Mucosa of descending colon (tissue), 3 donors: Measurements from ENCODE around the gene NUDC. TPM values are rescaled to one million over a fixed set of nuclear protein-coding genes. Genes with fewer than 3 reads are reported as not detected.

Experiments used
- ATAC-seq: fragments of 200-7000 bp; cut with Tn5 transposase; one replicate; pipeline ENCODE4 v1.9.1; 2020; ENCODE audit warnings: mild to moderate bottlenecking, moderate library complexity
- DNase-seq, 3 donors: peaks; one replicate each; pipeline ENCODE4 v3.0.0-alpha.2; 2020
- H3K36me3 ChIP-seq: fragments of 200-600 bp; one replicate; pipeline ENCODE4 v1.8.0; 2021; ENCODE audit warnings: low read depth, mild to moderate bottlenecking
- H3K4me1 ChIP-seq: fragments of 200-600 bp; one replicate; pipeline ENCODE4 v1.8.0; 2021; ENCODE audit warnings: low read depth, mild to moderate bottlenecking
- H3K4me3 ChIP-seq: fragments of 200-600 bp; one replicate; pipeline ENCODE4 v1.8.0; 2021; ENCODE audit warnings: mild to moderate bottlenecking
- H3K9me3 ChIP-seq: fragments of 200-600 bp; one replicate; pipeline ENCODE4 v1.8.0; 2021; ENCODE audit warnings: mild to moderate bottlenecking
- intact Hi-C, 2 donors: fragments of 100-400 bp; cut with DNase I in 1 of 2; cut with micrococcal nuclease in 1 of 2; formaldehyde crosslinking; loops; one replicate each; pipeline versions ENCODE4 v1.11.0 to v1.11.1; 2022; cut with DNase I, micrococcal nuclease
- total RNA-seq, 3 donors: library from RNA; stranded (reverse); fragmentation: NEBNext Ultra II Directional in 2 of 3; extraction: Animal tissue kit (Norgen Biotek cat#: 25700) in 2 of 3; gene quantifications; one replicate each; pipeline versions ENCODE4 v1.2.1 to v1.2.4, GENCODE V29; 2021 to 2023
- TF ChIP-seq, protein P1 (sequence below): fragments of 200-600 bp; IDR thresholded peaks from one replicate; pipeline ENCODE4 v1.8.0; 2022; ENCODE audit warnings: antibody characterized with exemption, mild to moderate bottlenecking
- donor health status: DM: no; HTN: no; CAD: no; lungs with moderate emphysema.
- donor health status: DM: no; HTN: no; CAD: no.
- donor health status: DM: no; HTN: yes; CAD: no.

NUDC gene
- total RNA-seq, 3 donors from 2014 or later, result 36.2 to 83.5 (median 43.1) TPM

DNA sequence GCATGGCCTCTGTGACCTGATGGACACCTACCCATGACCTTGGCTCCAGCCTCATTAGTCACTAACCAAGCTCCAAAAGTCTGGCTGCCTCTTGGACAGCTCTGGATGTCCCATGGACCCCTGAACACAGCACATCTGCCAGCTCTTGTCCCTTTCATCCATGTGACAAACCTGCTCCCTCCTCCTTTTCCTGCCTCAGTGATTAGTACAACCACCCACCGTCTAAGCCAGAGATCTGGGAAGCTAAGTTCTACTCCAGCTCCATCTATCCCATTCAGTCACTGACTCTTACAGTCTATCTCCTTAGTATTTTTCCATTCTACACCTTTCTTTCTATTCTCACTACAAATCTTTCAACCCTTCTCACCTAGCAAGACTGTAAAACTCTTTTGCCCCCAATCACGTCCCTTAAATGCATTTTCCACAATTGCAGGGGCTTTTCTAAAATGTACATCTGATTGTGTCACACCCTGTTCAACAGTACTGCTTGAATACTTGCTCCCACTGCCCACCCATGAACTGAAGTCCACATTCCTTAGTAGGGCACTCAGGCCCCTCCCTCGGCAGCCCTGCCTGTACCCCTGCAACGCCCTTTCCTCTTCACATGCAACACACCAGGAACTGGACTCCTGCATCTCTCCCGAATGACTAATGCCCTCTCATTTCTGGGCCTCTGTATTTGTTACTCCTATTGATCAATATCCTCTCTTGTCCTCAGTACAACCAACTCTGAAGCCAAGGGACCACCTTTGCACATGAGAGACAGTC is 38.7 kb upstream of the NUDC start:
- intact Hi-C loops, result loop anchor here in 1 of 2 donors (5.0 kb wide), 1 partner anchor 36 kb away; no protein-coding TSS in a partner anchor
- Histone ChIP-seq H3K4me3 (no peak overlapping the region), H3K9me3 (no peaks in the 10 kb centered on the region), H3K4me1 (peaks cover 13% of the 10 kb centered on the region), H3K36me3 (peaks cover 23% of the 10 kb centered on the region)
- ATAC-seq, result no peak
- peak in 1 of 3 donors; percentile 24 for DNase-seq
- TF ChIP-seq, protein P1, sequence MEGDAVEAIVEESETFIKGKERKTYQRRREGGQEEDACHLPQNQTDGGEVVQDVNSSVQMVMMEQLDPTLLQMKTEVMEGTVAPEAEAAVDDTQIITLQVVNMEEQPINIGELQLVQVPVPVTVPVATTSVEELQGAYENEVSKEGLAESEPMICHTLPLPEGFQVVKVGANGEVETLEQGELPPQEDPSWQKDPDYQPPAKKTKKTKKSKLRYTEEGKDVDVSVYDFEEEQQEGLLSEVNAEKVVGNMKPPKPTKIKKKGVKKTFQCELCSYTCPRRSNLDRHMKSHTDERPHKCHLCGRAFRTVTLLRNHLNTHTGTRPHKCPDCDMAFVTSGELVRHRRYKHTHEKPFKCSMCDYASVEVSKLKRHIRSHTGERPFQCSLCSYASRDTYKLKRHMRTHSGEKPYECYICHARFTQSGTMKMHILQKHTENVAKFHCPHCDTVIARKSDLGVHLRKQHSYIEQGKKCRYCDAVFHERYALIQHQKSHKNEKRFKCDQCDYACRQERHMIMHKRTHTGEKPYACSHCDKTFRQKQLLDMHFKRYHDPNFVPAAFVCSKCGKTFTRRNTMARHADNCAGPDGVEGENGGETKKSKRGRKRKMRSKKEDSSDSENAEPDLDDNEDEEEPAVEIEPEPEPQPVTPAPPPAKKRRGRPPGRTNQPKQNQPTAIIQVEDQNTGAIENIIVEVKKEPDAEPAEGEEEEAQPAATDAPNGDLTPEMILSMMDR, result no peak

DNA sequence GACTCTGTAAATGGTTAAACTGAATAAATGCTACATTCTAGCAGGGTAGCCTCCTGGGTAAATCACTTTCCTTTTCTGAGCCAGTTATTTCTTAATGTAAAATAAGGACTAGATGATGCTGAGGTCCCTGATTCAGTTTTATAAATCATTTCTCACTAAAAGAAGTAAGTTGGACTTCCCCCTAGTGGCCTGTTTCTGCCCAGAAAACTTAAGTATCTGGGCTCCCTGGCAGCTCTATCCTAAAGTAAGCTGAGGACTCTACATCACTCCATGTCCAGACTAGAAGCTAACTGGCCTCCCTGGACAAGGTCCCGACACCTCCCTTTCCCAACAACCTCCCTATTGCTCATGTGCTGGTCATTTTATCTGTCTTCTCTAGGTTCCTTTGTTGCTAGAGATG is 34.4 kb upstream of the NUDC start:
- ATAC-seq (no peak), DNase-seq (peak in 1 of 3 donors; percentile 53)
- TF ChIP-seq, protein P1, result no peak
- Histone ChIP-seq H3K4me3 (no peak overlapping the region), H3K9me3 (no peaks in the 10 kb centered on the region), H3K4me1 (peaks cover 17% of the 10 kb centered on the region), H3K36me3 (peaks cover 23% of the 10 kb centered on the region)
- intact Hi-C loops, result no loop called here

DNA sequence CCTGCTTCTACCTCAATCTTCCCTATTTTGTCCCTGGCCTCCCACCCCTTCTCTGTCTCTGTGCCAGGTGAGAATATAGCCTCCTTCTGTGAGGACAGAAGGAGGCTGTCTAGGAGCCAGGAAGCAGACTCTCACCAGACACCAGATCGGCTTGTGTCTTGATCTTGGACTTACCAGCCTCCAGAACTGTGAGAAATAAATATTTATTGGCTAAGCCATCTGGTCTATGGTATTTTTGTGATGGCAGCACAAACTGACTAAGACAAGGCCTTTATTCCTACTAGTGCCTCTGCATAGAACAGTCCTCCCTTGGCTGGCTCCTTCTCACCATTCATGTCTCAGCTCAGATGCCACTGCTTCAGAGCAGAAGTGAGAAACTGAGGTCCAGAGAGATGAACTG is 33.3 kb upstream of the NUDC start:
- TF ChIP-seq, protein P1, result no peak
- Histone ChIP-seq H3K36me3 (peaks cover 16% of the 10 kb centered on the region), H3K4me1 (peaks cover 17% of the 10 kb centered on the region), H3K9me3 (no peaks in the 10 kb centered on the region), H3K4me3 (no peak overlapping the region)
- intact Hi-C loops, result no loop called here
- no peak for DNase-seq
- ATAC-seq, result no peak

DNA sequence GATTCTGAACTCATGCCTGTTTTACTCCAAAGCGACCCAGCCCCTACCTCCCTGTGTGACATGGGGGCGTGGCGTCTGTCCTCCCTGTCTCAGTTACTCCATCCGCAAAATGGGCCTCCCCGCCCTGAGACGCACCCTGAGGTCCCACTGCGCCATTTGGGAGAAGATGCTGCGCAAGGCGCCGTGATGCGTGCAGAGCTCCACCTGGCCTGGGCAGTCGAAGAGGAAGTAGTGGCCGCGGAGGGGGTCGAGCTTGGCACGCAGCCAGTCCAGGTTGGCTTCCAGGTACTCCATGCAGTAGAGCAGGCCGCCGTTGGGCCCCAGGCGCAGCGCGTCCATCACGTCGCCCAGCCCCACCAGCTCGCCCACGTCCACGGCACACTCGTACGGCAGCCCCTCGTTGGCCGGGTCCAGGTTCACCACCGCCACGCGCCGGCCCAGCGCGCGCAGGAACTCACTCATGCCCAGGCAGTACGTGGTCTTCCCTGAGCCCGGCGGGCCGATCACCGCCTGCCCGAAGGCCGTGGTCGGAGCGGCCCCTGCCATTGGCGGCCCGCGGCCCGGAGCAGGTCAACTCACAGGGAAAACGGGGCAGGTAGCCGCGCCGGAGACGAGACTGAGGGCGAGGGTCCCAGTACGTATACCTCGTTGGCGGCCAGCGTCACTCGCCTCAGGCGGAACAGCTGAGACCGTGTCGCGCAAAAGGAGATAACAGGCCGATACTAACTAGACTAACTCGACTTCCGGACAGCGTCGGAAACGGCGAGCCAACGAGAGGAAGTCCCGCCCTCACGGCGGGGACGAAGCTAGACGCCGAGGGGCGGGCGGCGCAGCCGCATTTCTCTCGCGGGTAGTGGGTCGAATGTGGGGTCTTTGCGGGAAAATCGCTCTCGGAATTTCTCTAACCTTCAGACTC is 31.7 kb upstream of the NUDC start, which contains the start of gene GPN2:
TSS of gene GPN2 (minus strand) at position 733 of the 916 bp plus-strand sequence. CDS start at position 546, 187 bp downstream.
- ATAC-seq, result peak; percentile 98
- intact Hi-C loops, result no loop called here
- Histone ChIP-seq H3K4me1 (peaks cover 17% of the 10 kb centered on the region), H3K9me3 (no peaks in the 10 kb centered on the region), H3K4me3 (peak within 1 kb of the TSS; percentile 56), H3K36me3 (peaks cover 7% of the 10 kb centered on the region)
- DNase-seq, result peak; percentile 86 to 87 (median 86)
- TF ChIP-seq, protein P1, result no peak

DNA sequence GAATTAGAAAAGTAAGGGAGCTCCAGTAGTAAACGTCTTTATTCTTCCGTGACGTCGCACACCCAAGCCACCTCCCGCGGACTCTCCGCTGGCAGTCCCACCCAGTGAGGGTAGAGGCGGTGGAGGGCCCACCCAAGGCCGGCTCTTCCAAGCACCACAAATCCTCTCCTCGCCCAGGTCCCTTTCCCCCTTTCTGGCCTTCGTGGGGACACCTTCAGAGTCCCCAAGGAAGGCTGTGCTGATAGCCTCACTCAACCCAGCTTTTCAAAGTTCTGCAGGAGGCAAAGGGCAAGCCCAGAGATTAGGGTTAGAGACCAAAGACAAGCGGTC is 31.1 kb upstream of the NUDC start:
- ATAC-seq (peak; percentile 42), DNase-seq (no peak)
- TF ChIP-seq, protein P1, result no peak
- peaks cover 17% of the 10 kb centered on the region for H3K4me1 ChIP-seq
- peaks cover 7% of the 10 kb centered on the region for H3K36me3 ChIP-seq
- intact Hi-C loops, result no loop called here
- H3K9me3 ChIP-seq, result no peaks in the 10 kb centered on the region
- peak overlapping the region; percentile 56 for H3K4me3 ChIP-seq
